ENCODE data around the gene JAKMIP2. TPM values are rescaled to one million over a fixed set of nuclear protein-coding genes. Genes with fewer than 3 reads are reported as not detected.
A peak's percentile ranks its signal among the peaks of the same experiment; 100 is the strongest.
"Not testable (repeated sequence)": the region's sequence is repeated elsewhere in the genome, so short reads cannot be mapped to it uniquely, and the experiment has no call there.

JAKMIP2 gene
- total RNA-seq, 1 donor from 2014 or later = 0.40 TPM

- ATAC-seq = peak; percentile 69
- no peak for DNase-seq (ENCODE audit: low spot score)
Measured at GRCh38 chr5:147667363-147667762, 115.2 kb downstream of the JAKMIP2 start.

GRCh38 chr5:147666419-147666818, 116.1 kb downstream of the JAKMIP2 start:
- ATAC-seq (no peak), DNase-seq (ENCODE audit: low spot score) (no peak)

- no peak for DNase-seq (ENCODE audit: low spot score)
Measured at GRCh38 chr5:147661541-147661940, 121.0 kb downstream of the JAKMIP2 start.

GRCh38 chr5:147659166-147659929, 123.2 kb downstream of the JAKMIP2 start:
- DNase-seq (ENCODE audit: low spot score) (no peak), ATAC-seq (peak; percentile 93)

More at GRCh38 chr5:147661541-147661940, 121.0 kb downstream of the JAKMIP2 start:
- no peak for ATAC-seq

GRCh38 chr5:147658293-147658932, 124.1 kb downstream of the JAKMIP2 start:
- ATAC-seq = no peak
- no peak for DNase-seq (ENCODE audit: low spot score)

- DNase-seq (ENCODE audit: low spot score) (peak; percentile 81), ATAC-seq (peak; percentile 94)
Measured at GRCh38 chr5:147648597-147648996, 133.9 kb downstream of the JAKMIP2 start.

- DNase-seq (ENCODE audit: low spot score) = peak; percentile 54
- peak; percentile 86 for ATAC-seq
Measured at GRCh38 chr5:147645197-147645596, 137.3 kb downstream of the JAKMIP2 start.

- no peak for ATAC-seq
- DNase-seq (ENCODE audit: low spot score) = no peak
Measured at GRCh38 chr5:147644460-147644859, 138.1 kb downstream of the JAKMIP2 start.

- no peak for ATAC-seq
- no peak for DNase-seq (ENCODE audit: low spot score)
Measured at GRCh38 chr5:147643142-147643541, 139.4 kb downstream of the JAKMIP2 start.

- ATAC-seq (no peak), DNase-seq (ENCODE audit: low spot score) (no peak)
Measured at GRCh38 chr5:147642666-147643065, 139.9 kb downstream of the JAKMIP2 start.

GRCh38 chr5:147639321-147639720, 143.2 kb downstream of the JAKMIP2 start:
- DNase-seq (ENCODE audit: low spot score) = no peak
- peak; percentile 55 for ATAC-seq

GRCh38 chr5:147636729-147636984, 145.9 kb downstream of the JAKMIP2 start:
- ATAC-seq (peak; percentile 76), DNase-seq (ENCODE audit: low spot score) (no peak)

GRCh38 chr5:147635882-147636728, 146.4 kb downstream of the JAKMIP2 start:
- DNase-seq (ENCODE audit: low spot score) = peak; percentile 49
- peak; percentile 85 for ATAC-seq

GRCh38 chr5:147635439-147635838, 147.1 kb downstream of the JAKMIP2 start:
- DNase-seq (ENCODE audit: low spot score); ATAC-seq: not testable (repeated sequence)

- ATAC-seq (no peak), DNase-seq (ENCODE audit: low spot score) (no peak)
Measured at GRCh38 chr5:147633173-147633572, 149.4 kb downstream of the JAKMIP2 start.

- ATAC-seq = no peak
- no peak for DNase-seq (ENCODE audit: low spot score)
Measured at GRCh38 chr5:147631428-147632003, 151.0 kb downstream of the JAKMIP2 start.

GRCh38 chr5:147629196-147629595, 153.3 kb downstream of the JAKMIP2 start:
- DNase-seq (ENCODE audit: low spot score) = no peak
- no peak for ATAC-seq

- peak; percentile 70 for DNase-seq (ENCODE audit: low spot score)
- peak; percentile 99 for ATAC-seq
Measured at GRCh38 chr5:147628058-147628895, 154.3 kb downstream of the JAKMIP2 start.

GRCh38 chr5:147626464-147626863, 156.1 kb downstream of the JAKMIP2 start:
- ATAC-seq (no peak), DNase-seq (ENCODE audit: low spot score) (no peak)

- DNase-seq (ENCODE audit: low spot score) = no peak
- ATAC-seq = no peak
Measured at GRCh38 chr5:147621016-147621415, 161.5 kb downstream of the JAKMIP2 start.
